IMR-90 (cell line): Measurements from ENCODE around the gene NDP.

ENCODE experiments used
- CEBPB ChIP-seq: IDR thresholded peaks from 2 replicates; pipeline ENCODE4 v1.6.1; 2012; ENCODE audit warnings: low read depth, low read length, improper control_type of control experiment
- FOS ChIP-seq: fragments of 150-350 bp; IDR thresholded peaks from 2 replicates; pipeline ENCODE4 v1.6.1; 2016; ENCODE audit warnings: low read depth, low read length
- MAZ ChIP-seq: IDR thresholded peaks from 2 replicates; pipeline ENCODE4 v1.6.1; 2012; ENCODE audit warnings: low read depth, mild to moderate bottlenecking, low read length, improper control_type of control experiment, moderate library complexity, borderline replicate concordance

GRCh38 chrX:43976205-43976604 lies 3.0 kb upstream of the NDP start:
- no peak for TF ChIP-seq MAZ
- TF ChIP-seq CEBPB, result no peak
- TF ChIP-seq FOS, result no peak
